OCI-LY7 (cell line): ENCODE results near the gene RNPEPL1. TPM values are rescaled to one million over a fixed set of nuclear protein-coding genes. Genes with fewer than 3 reads are reported as not detected.

Experiments used
- BruUV-seq: library from RNA; stranded (reverse); fragments of 400-500 nt; replicated peaks from 2 replicates; lab custom pipeline; 2021; lab: Mats Ljungman, UMichigan
- CTCF ChIA-PET: fragments of 300-600 bp; sonication (Branson Sonifier 250); formaldehyde crosslinking; loops from one replicate; lab custom pipeline; 2022; ENCODE audit warnings: antibody characterized with exemption; ENCODE audit not compliant: unreplicated experiment; lab: Charles Lee
- POLR2A ChIA-PET: fragments of 300-600 bp; sonication (Branson Sonifier 250); formaldehyde crosslinking; loops from one replicate; lab custom pipeline; 2022; ENCODE audit warnings: antibody characterized with exemption; lab: Charles Lee
- DNase-seq: peaks from one replicate; pipeline ENCODE4 v3.0.0-alpha.2; 2015; ENCODE audit warnings: low spot score
- H2AFZ ChIP-seq: fragments of 200-600 bp; sonication (generic), shearing (Covaris generic); 2 replicates; pipeline ENCODE4 v1.6.1; 2014; ENCODE audit warnings: mild to moderate bottlenecking, antibody characterized with exemption, low read length, moderate library complexity
- H3K27ac ChIP-seq: fragments of 200-600 bp; sonication (generic); 2 replicates; pipeline ENCODE4 v1.5.1; 2014; ENCODE audit warnings: mixed run types, low read depth, mild to moderate bottlenecking, moderate library complexity, low read length, inconsistent platforms; ENCODE audit not compliant: poor library complexity, severe bottlenecking
- H3K36me3 ChIP-seq: fragments of 200-600 bp; sonication (generic); 2 replicates; pipeline ENCODE4 v1.6.1; 2014; ENCODE audit warnings: mild to moderate bottlenecking, antibody characterized with exemption, low read length, moderate library complexity, mixed read lengths; ENCODE audit not compliant: insufficient read depth
- H3K4me1 ChIP-seq: fragments of 200-600 bp; sonication (generic); 2 replicates; pipeline ENCODE4 v1.5.1; 2014; ENCODE audit warnings: mild to moderate bottlenecking, low read length; ENCODE audit not compliant: insufficient read depth, poor library complexity, severe bottlenecking
- H3K4me2 ChIP-seq: fragments of 200-600 bp; sonication (generic); 2 replicates; pipeline ENCODE4 v1.6.1; 2014; ENCODE audit warnings: mild to moderate bottlenecking, low read length
- H3K4me3 ChIP-seq: fragments of 200-600 bp; sonication (generic); 2 replicates; pipeline ENCODE4 v1.5.1; 2014; ENCODE audit warnings: mild to moderate bottlenecking, low read depth, low read length; ENCODE audit not compliant: poor library complexity, severe bottlenecking
- H3K79me2 ChIP-seq: fragments of 200-600 bp; sonication (generic); 2 replicates; pipeline ENCODE4 v1.6.1; 2016; ENCODE audit warnings: low read depth, mild to moderate bottlenecking, low read length, moderate library complexity, mixed read lengths; ENCODE audit not compliant: insufficient read depth
- H3K9me2 ChIP-seq: fragments of 200-600 bp; sonication (generic); 2 replicates; pipeline ENCODE4 v1.6.1; 2016; ENCODE audit warnings: mild to moderate bottlenecking, low read length, mixed read lengths; ENCODE audit not compliant: insufficient read depth
- H3K9me3 ChIP-seq: fragments of 200-600 bp; sonication (generic); 2 replicates; pipeline ENCODE4 v1.6.1; 2014; ENCODE audit warnings: mild to moderate bottlenecking, mixed run types, low read length, mixed read lengths
- H4K20me1 ChIP-seq: fragments of 200-600 bp; sonication (generic); 2 replicates; pipeline ENCODE4 v1.6.1; 2014; ENCODE audit warnings: mild to moderate bottlenecking, antibody characterized with exemption, low read length, moderate library complexity, mixed read lengths; ENCODE audit not compliant: insufficient read depth
- CTCF ChIP-seq: fragments of 200-600 bp; sonication (generic); conservative IDR thresholded peaks from 2 replicates; pipeline ENCODE4 v1.5.1; 2014; ENCODE audit warnings: mild to moderate bottlenecking, antibody characterized with exemption, low read length, moderate library complexity, mixed read lengths
- EZH2phosphoT487 ChIP-seq: fragments of 200-600 bp; sonication (generic); IDR thresholded peaks from 2 replicates; pipeline ENCODE4 v1.6.1; 2018; ENCODE audit warnings: low read depth, borderline replicate concordance, mild to moderate bottlenecking, mixed run types, antibody characterized with exemption, low read length, moderate library complexity, mixed read lengths
- intact Hi-C: fragments of 100-400 bp; cut with micrococcal nuclease; formaldehyde crosslinking; loops from one replicate; pipeline ENCODE4 v1.10.0; 2022; ENCODE audit not compliant: unreplicated experiment
- total RNA-seq, 2 experiments: library from RNA; depleted of rRNA in 1 of 2; stranded (reverse); fragments of >200 nt in 1 of 2; shearing (Covaris generic) in 1 of 2; gene quantifications; 2 replicates each; pipeline ENCODE4 v1.2.3, GENCODE V29; 2014 to 2022

Gene RNPEPL1
- total RNA-seq, 2 experiments from 2014 or later: 41.9 to 51.8 TPM

- Histone ChIP-seq H3K79me2 (peaks cover 36% of the 10 kb centered on the region; the same call in 1 of the 2 replicates), H3K9me2 (no peaks in the 10 kb centered on the region), H3K36me3 (peaks cover 67% of the 10 kb centered on the region), H3K9me3 (peaks cover 12% of the 10 kb centered on the region; the same call in 1 of the 2 replicates), H3K4me3 (no peak overlapping the region), H3K4me1 (peaks cover 43% of the 10 kb centered on the region), H4K20me1 (no peaks in the 10 kb centered on the region), H3K4me2 (no peak overlapping the region), H3K27ac (no peak overlapping the region), H2AFZ (no peak overlapping the region)
- no TSS peak for BruUV-seq
- intact Hi-C loops: no loop called here
- ChIA-PET POLR2A (no interaction called here), CTCF (no interaction called here)
- DNase-seq: no peak
- TF ChIP-seq EZH2phosphoT487: no peak
- TF ChIP-seq CTCF: no peak
These were observed 14.3 kb upstream of the RNPEPL1 start for GRCh38 chr2:240553956-240554480.

GRCh38 chr2:240554767-240555493 is 13.4 kb upstream of the RNPEPL1 start:
- intact Hi-C loops: no loop called here
- TF ChIP-seq CTCF (no peak), EZH2phosphoT487 (no peak)
- Histone ChIP-seq H3K9me3 (peaks cover 12% of the 10 kb centered on the region; the same call in 1 of the 2 replicates), H2AFZ (no peak overlapping the region), H3K9me2 (no peaks in the 10 kb centered on the region), H4K20me1 (no peaks in the 10 kb centered on the region), H3K79me2 (peaks cover 45% of the 10 kb centered on the region; the same call in 1 of the 2 replicates), H3K4me1 (peaks cover 52% of the 10 kb centered on the region), H3K27ac (no peak overlapping the region), H3K4me3 (no peak overlapping the region), H3K4me2 (no peak overlapping the region), H3K36me3 (peaks cover 72% of the 10 kb centered on the region)
- ChIA-PET CTCF (no interaction called here), POLR2A (interaction anchor here (0.6 kb wide), 2 partner anchors 12 to 70 kb away, joined by 3 to 4 read pairs; partner anchors contain the start of gene GPR35)
- DNase-seq: no peak
- BruUV-seq: no TSS peak
